Middle frontal gyrus (tissue), 1 donor: ENCODE results near the gene HAUS6.
"Not testable (repeated sequence)": the region's sequence is repeated elsewhere in the genome, so short reads cannot be mapped to it uniquely, and the experiment has no call there.

Experiments
- DNase-seq: peaks from one replicate; pipeline ENCODE4 v3.0.0-alpha.2; 2015; ENCODE audit warnings: low spot score; ENCODE audit errors: extremely low spot score

HAUS6 gene, protein sequence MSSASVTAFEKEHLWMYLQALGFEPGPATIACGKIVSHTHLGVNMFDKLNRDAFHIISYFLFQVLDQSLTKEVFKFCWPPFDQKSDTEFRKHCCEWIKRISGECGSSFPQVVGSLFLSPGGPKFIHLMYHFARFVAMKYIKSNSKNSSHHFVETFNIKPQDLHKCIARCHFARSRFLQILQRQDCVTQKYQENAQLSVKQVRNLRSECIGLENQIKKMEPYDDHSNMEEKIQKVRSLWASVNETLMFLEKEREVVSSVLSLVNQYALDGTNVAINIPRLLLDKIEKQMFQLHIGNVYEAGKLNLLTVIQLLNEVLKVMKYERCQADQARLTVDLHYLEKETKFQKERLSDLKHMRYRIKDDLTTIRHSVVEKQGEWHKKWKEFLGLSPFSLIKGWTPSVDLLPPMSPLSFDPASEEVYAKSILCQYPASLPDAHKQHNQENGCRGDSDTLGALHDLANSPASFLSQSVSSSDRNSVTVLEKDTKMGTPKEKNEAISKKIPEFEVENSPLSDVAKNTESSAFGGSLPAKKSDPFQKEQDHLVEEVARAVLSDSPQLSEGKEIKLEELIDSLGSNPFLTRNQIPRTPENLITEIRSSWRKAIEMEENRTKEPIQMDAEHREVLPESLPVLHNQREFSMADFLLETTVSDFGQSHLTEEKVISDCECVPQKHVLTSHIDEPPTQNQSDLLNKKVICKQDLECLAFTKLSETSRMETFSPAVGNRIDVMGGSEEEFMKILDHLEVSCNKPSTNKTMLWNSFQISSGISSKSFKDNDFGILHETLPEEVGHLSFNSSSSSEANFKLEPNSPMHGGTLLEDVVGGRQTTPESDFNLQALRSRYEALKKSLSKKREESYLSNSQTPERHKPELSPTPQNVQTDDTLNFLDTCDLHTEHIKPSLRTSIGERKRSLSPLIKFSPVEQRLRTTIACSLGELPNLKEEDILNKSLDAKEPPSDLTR

DNA sequence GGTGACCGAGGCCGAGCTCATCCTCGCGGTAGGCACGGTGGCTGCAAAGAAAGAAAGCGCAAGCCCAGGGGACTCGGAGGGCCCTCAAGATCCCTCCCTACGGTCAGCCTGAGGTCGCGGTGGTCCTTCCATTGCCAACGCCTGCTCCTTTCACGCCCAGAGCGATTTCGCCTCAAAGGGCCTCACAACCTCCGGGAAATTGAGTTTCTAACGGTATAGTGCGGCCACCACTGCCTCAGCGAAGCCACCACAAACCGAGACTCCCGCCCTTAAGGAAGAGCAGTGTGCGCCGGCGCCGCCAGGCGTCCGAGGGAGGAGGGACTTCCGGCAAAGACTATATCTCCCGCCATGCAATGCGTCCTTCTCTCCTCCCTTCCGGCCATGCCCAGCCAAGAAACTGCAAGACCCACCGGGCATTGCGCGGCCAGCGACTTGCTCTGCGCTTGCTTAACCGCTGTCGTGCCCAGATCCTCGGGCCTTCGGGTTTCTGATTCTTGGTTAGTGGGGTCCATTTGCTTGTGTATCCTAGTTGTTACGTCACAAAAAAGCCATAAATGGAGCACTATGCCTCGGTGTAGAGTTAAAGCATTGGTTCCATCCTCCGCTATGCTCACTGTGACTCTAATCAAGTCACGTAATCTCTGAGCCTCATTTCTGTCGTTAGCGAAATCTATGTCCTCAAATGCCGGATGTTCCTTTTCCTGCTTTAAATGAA is at the start of gene HAUS6:
Gene HAUS6, minus strand, starts transcription at position 274 of the 715 bp plus-strand sequence. Its CDS starts 253 bp downstream, at position 21.
- peak; percentile 96 for DNase-seq

DNA sequence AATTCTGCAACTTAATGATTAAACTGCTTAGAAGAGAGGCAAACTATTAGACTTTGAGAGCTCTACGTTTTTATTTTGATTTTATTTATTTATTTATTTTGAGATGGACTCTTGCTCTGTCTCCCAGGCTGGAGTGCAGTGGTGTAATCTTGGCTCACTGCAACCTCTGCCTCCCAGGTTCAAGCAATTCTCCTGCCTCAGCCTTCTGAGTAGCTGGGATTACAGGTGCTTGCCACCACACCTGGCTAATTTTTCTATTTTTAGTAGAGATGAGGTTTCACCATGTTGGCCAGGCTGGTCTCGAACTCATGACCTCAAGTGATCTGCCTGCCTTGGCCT is 49.4 kb upstream of the HAUS6 start:
- not testable (repeated sequence) for DNase-seq

DNA sequence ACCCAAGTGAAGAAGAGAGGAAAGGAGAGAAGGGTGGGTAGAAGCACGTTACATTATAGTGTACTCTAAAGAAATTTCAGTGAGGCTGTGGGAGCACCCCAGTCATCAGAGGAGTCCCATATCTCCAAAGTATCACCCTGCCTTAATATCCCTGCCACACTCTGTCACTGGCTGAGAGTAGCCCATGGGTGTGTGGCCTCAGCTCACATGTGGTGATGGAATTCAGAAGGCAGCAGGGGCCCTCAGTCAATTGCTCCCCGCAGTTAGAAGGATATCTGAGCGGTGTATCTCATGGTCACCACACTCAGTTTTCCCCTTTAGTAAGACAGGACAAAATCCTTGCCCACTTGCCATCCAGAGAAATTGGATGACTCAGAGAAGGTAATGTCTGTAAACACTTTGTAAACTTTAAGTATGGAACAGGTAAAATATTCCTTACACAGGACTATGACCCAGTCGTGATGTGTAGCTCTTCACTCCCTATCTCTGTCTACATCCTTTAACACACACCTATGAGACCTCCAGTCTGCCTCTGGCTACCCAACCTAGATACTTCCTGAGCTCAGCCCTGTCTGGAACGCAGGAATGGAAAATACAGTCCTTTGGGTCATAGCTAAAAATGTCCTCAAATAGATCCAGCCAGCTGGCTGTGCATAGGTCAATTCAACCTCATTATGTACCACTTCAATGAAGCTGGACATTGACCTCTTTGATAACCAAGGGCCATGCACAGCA is 48.9 kb upstream of the HAUS6 start:
- DNase-seq: no peak

DNA sequence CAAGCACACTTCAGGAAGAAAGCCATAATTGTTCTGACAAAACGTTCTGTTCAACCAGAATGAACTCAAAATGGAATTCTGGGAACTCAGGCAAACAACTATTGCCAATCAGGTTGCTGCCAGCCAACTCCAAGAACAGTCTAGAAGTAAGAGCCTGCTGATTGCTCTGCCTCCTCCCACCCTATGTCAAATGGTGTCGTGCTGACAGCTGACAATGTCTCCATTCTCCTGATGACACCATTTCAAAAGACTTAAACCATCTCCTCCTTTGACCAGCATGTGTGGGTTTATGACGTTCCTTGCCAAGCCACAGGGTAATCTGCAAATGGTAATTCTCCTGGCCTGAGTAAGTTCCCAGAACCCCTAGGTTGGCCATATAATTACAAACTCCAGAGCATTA is 46.5 kb upstream of the HAUS6 start:
- DNase-seq: no peak

DNA sequence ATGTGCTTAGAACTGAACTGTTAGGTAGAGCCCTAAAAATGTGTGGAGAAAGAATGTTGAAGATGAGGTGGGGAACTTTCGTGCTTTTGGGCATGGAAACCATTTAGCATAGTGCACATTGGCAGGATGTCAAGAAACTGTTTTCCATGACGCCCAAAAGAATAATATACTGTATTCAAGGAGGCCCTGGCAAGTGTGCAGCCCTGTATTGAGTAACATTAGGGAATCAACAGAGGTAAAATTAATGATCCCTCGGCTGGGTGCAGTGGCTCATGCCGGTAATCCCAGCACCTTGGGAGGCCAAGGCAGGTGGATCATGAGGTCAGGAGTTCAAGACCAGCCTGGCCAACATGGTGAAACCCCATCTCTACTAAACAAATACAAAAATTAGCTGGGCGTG is 45.5 kb upstream of the HAUS6 start:
- DNase-seq: no peak

DNA sequence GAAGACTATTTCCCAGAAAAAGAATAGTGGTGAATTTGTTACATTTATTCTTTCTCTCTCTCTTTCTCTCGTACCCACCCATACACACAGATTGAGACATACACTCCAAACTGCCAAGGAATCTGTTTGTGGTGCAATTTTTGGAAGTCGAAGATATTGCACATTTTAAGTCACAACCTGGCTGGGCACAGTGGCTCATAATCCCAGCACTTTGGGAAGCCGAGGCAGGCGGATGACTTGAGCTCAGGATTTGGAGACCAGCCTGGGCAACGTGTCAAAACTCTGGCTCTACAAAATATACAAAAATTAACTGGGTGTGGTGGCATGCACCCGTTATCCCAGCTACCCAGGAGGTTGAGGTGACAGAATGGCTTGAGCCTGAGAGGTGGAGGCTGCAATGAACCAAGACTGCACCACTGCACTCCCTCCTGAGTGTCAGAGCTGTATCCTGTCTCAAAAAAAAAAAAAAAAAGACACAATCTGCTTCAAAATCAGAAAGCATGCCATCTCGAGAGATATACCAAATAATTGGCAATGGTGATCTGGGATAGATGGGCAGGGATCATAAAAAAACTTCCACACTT is 43.8 kb upstream of the HAUS6 start:
- no peak for DNase-seq

DNA sequence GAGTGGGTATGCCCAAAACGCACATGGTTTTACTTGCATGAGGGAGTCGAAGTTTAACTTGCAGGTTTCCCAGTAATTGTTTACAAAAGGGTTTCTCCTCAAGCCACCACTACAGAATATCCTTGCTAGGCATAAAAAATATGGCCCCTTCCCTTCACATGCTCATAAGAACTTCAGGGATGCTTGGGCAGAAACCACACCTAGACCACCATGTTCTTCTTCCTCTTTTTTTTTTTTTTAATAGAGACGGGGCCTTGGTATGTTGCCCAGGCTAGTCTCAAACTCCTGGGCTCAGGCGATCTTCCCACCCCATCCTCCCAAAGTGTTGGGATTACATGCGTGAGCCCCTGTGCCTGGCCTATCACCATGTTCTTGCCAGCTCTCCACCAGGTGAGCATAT is 43.2 kb upstream of the HAUS6 start:
- DNase-seq: no peak

DNA sequence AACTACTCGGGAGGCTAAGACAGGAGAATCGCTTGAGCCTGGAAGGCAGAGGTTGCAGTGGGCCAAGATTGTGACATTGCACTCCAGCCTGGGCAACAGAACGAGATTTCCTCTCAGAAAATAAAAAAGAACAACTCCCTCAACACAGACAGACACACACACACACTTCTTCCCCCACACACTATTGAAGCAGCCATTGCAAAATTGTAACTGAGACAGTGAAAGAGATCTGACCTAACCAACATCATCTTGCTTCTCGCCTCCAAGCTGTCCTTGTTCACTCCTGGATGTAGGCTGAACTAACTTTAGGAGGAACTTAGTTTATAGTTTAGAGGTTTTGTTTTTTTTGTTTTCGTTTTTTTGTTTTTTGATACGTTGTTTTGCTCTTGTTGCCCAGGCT is 37.6 kb upstream of the HAUS6 start:
- DNase-seq: no peak

DNA sequence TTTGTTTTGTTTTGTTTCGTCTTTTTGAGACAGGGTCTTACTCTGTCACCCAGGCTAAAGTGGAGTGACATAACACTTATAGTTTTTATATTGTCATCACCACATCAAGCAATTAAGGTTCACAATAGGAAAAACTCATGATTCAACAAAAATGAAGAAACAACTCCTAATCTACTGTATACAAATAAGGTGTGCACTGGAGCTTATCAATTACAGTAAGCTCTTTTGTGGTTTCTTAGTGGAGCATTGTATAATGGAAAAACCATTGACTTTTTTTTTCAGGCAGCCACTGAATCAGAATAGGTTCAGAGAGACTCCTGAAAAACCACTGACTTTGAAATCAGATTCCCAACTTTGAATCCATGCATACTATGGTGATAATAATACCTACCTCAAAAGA is 35.4 kb upstream of the HAUS6 start:
- DNase-seq: no peak

DNA sequence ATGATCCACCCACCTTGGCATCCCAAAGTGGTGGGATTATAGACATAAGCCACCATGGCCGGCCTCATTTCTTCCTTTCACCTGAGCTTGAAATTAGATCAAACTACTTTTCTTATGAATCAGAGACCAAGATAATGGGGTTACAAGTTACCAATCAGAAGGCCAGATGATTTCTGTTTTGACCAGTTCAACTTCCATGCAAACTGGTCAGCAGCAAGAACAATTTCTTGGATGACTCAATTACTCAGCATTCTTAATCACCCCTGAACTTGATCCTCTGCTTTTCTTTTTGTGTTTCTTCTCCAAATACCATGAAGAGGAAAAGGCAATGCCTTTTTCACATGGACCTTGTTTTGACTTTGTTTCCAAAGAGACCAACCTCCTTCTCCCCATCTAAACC is 34.6 kb upstream of the HAUS6 start:
- DNase-seq: no peak

DNA sequence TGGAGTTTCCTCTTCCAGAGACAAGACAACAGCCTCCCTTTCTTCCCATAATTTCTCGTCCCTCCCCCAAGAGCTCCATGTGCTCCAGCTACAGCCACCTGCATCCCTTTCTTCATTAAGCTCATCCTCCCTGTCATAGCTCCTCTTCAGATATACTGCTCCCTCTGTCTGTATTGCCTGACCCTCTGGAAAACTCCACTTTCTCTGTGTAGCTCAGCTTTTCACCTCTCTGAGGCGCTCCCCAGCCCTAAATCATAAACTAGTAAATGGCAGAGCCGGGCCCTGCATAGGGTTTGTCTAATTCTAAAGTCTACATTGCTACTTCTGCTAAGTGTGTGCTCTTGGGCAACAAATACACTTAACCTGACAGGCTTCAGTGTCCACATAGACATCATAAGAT is 33.4 kb upstream of the HAUS6 start:
- DNase-seq: no peak

DNA sequence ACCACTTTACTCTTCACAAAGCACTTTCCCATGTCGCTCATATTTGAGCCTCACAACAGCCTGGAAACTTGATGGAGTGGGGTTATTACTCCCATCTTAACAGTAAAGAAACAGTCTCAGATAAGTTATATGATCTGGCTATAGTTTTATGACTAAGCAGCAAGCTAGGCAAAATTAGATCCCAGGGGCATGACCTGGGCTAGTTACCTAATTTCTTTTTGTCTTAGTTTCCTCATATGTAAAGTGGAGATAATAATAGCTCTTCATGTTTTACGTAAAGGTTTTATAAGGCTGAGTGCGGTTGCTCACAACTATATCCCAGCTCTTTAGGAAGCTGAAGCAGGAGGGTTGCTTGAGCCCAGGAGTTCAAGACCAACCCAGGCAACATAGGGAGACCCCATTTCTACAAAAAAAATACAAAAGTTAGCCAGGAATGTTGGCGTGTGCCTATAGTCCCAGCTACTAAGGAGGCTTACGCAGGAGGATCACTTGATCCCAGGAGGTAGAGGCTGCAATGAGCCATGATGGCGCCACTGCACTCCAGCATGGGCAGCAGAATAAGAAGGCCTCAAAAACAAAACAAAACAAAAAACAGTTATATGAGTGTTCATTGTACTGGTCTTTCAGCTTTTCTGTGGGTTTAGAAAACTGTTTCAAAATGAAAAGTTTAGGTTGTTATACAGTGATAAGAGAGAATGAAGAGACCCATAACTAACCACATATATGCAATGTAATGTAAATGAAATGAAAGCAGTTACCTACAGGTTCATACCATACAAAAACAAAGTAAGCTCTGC is 31.0 kb upstream of the HAUS6 start:
- no peak for DNase-seq

DNA sequence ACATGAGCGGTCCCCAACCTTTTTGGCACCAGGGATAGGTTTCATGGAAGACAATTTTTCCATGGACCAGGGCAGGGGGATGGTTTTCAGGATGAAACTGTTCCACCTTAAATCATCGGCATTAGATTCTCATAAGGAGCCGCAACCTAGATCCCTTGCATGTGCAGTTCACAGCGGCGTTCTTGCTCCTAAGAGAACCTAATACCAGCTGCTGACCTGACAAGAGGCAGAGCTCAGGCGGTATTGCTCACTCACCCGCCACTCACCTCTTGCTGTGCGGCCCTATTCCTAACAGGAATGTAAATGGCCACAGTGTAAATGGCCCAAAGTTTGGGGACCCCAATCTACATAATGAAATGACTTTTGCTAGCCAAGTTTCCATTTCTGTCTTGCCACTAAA is 27.7 kb upstream of the HAUS6 start:
- no peak for DNase-seq

DNA sequence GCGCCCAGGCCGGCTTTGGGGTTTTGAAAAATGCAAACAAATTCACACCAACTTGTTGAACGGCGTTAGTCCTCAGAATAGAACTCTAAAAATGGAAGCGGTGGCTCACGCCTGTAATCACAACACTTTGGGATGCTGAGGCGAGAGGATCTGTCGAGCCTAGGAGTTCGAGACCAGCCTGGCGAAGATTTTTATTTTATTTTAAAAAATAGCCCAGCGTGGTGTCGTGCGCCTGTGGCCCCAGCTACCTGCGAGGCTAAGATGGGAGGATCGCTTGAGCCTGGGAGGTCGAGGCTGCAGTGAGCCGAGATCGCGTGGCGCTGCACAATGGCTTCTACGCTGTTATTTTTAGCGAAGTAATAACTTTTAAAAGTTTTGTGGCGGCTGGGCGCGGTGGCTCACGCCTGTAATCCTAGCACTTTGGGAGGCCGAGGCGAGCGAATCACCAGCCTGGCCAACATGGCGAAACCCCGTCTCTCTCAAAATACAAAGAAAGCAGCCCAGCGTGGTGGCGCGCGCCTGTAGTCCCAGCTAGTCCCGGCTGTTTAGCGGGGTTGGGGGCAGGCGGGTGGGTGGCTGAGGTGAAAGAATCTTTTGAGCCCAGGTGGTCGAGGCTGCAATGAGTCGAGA is 25.3 kb upstream of the HAUS6 start:
- no peak for DNase-seq

DNA sequence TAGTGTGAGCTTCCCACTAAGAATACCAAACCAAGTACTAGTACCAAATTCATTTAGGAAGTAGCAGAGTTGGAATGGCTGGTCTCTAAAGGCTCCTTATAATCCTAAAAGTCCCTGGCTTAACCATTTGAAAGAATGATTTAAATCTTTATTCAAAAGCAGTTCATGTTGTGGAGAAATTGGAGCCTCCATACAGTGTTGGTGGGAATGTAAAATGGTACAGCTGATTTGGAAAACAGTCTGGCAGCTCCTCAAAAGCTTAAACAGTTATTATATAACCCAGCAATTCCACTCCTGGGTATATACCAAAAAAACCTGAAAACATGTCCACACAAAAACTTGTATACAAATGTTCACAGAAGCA is 21.7 kb upstream of the HAUS6 start:
- no peak for DNase-seq

DNA sequence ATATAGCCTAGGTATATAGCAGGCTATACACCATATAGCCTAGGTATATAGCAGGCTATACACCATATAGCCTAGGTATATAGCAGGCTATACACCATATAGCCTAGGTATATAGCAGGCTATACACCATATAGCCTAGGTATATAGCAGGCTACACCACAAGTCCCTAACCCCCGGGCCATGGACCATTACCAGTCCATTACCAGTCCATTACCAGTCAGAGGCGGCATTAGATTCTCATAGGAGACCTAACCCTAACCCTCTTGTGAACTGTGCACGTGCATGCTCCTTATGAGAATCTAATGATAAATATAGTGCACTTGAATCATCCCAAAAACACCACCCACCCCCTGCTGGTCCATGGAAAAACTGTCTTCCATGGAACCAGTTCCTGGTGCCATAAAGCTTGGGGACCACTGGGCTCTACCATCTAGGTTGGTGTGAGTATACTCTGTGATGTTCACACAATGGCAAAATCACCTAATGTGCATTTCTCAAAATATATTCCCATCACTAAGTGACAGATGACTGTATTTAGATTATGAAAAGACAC is 19.9 kb upstream of the HAUS6 start:
- no peak for DNase-seq

DNA sequence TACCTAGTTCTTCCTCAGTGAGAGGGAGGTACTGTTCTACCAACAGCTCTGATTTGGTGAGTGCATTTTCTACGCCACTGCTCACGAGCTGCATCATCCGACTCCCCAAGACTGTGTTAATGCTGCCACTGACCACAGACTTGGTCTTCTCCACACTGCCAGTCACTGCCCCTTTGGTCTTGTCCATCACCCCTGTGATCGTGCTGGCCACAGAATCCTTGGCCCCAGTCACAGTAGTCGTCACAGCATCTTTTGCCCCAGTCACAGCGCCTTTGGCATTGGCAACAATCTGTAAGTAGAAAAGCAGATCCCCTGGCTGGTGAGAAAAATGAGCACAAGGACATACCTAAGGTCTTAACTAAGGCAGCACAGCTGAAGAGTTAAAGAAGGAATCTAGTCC is 18.2 kb upstream of the HAUS6 start:
- no peak for DNase-seq

DNA sequence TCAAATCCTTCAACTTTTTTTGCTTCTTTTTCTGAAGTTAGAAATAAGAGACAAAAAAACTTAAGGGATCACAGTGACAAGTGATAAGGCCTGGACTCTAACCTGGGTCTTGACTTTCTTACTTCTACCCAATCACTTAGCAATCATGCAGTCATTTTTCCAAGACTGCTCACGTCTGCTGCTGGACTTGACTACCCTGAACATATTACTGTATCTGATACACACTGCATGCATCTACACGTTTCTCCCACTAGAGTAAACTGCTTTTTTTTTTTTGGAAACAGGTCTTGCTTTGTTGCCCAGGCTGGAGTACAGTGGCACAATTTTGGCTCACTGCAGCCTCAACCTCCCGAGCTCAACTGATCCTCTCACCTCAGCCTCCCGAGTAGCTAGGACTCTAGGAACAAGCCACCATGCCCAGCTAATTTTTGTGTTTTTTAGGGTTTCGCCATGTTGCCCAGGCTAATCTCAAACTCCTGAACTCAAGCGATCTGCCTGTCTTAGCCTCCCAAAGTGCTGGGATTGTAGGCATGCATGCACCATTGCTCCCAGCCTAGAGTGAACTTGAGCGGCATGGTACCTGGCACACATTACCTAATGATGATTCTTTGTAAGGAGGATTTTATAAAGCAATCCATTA is 17.2 kb upstream of the HAUS6 start:
- DNase-seq: no peak

DNA sequence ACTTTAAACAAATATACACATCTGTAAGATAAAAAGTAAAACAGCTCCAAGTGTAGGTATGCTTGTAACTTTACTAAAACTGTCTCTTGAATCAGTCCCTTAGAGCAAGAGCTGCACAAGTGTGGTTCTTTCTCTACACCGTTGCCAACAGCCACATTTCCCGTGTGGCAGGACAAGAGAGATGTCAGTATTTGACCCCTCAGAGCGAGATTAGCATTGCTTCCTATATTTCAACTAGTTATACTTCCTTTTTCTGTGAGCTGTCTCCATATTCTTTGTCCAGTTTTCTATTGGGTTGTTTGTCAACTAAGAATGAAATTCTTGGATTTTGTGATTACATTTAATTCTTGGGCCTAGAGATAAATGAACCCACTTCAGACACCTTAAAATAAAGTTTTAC is 16.5 kb upstream of the HAUS6 start:
- DNase-seq: no peak
